Cardiac muscle cell (in vitro differentiated cells and primary cell): ENCODE data around the gene PITPNM1. TPM values are rescaled to one million over a fixed set of nuclear protein-coding genes. Genes with fewer than 3 reads are reported as not detected.
"Not testable (repeated sequence)": the region's sequence is repeated elsewhere in the genome, so short reads cannot be mapped to it uniquely, and the experiment has no call there.

ENCODE experiments used
- DNase-seq, 2 donors: peaks; one replicate each; pipeline versions ENCODE4 v3.0.0 to v3.0.0-alpha.2; 2010 to 2017; ENCODE audit warnings: low read depth in 1 of 2, low spot score in 1 of 2
- H3K27ac ChIP-seq: fragments of 200-600 bp; sonication (generic); 2 replicates; pipeline ENCODE4 v1.5.1; 2016
- H3K27me3 ChIP-seq: fragments of 200-600 bp; sonication (generic); 2 replicates; pipeline ENCODE4 v1.6.0; 2016; ENCODE audit warnings: control low read depth
- H3K36me3 ChIP-seq: fragments of 200-600 bp; sonication (generic); 2 replicates; pipeline ENCODE4 v1.5.1; 2016; ENCODE audit warnings: control low read depth
- H3K4me1 ChIP-seq: fragments of 200-600 bp; sonication (generic); 2 replicates; pipeline ENCODE4 v1.8.1; 2017; ENCODE audit warnings: low read depth, mild to moderate bottlenecking, mixed run types
- H3K4me3 ChIP-seq: fragments of 200-600 bp; sonication (generic); 2 replicates; pipeline ENCODE4 v1.5.1; 2016; ENCODE audit warnings: mild to moderate bottlenecking
- H3K9me3 ChIP-seq: fragments of 200-600 bp; sonication (generic); 2 replicates; pipeline ENCODE4 v1.5.1; 2017; ENCODE audit warnings: low read depth, mild to moderate bottlenecking, control low read depth
- CTCF ChIP-seq: IDR thresholded peaks from 2 replicates; pipeline ENCODE4 v1.5.1; 2012; ENCODE audit warnings: low read depth, mild to moderate bottlenecking, low read length
- polyA plus RNA-seq: library from polyadenylated mRNA; unstranded; fragments of >200 nt; fragmentation: Nextera tagmentation; extraction: Ambion mirVana; gene quantifications from 2 replicates; pipeline ENCODE4 v1.2.1, GENCODE V29; 2016
- total RNA-seq: library from RNA; depleted of rRNA; stranded (reverse); fragments of >200 nt; gene quantifications from 2 replicates; pipeline ENCODE4 v1.2.3, GENCODE V29; 2016

PITPNM1 gene
- total and polyA plus RNA-seq, 2 experiments from 2014 or later = 24.8 to 58.5 TPM

GRCh38 chr11:67482275-67482826 is 22.8 kb downstream of the PITPNM1 start:
- Histone ChIP-seq H3K9me3 (no peaks in the 10 kb centered on the region), H3K27ac (no peak overlapping the region), H3K27me3 (no peaks in the 10 kb centered on the region), H3K36me3 (no peaks in the 10 kb centered on the region), H3K4me3 (peak overlapping the region; percentile 37), H3K4me1 (no peaks in the 10 kb centered on the region)
- no peak for DNase-seq
- no peak for TF ChIP-seq CTCF

- H3K4me1 ChIP-seq, H3K4me3 ChIP-seq, H3K27ac ChIP-seq, H3K36me3 ChIP-seq, DNase-seq, H3K27me3 ChIP-seq, H3K9me3 ChIP-seq: not testable (repeated sequence)
Observed at GRCh38 chr11:67477344-67478050, 27.7 kb downstream of the PITPNM1 start.

GRCh38 chr11:67476692-67477091 is 28.5 kb downstream of the PITPNM1 start:
- not testable (repeated sequence) for H3K27ac ChIP-seq, H3K36me3 ChIP-seq, DNase-seq, H3K9me3 ChIP-seq, H3K27me3 ChIP-seq, H3K4me3 ChIP-seq, H3K4me1 ChIP-seq

DNA sequence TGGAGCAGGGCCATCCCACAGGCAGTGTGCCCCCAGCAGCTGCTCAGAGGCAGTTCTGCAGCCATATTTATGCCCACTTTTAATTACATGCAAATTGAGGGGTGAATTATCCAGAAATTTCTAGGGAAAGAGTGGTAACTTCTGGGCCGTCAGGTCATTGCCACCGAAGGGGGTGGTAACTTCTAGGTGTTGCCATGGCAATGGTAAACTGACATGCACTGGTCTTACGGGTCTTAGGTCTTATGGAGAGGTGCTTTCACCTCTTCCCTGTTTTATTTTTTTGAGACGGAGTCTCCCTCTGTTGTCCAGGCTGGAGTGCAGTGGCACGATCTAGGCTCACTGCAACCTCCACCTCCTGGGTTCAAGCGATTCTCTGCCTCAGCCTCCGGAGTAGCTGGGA is 32.3 kb downstream of the PITPNM1 start:
- TF ChIP-seq CTCF = no peak
- H3K4me1 ChIP-seq = peaks cover 4% of the 10 kb centered on the region
- DNase-seq = no peak

GRCh38 chr11:67470337-67471002 is 34.7 kb downstream of the PITPNM1 start:
- TF ChIP-seq CTCF = no peak
- DNase-seq = no peak

More for the DNA sequence above, 32.3 kb downstream of the PITPNM1 start:
- Histone ChIP-seq H3K4me3 (no peak overlapping the region), H3K27ac (no peak overlapping the region), H3K27me3 (no peaks in the 10 kb centered on the region), H3K36me3 (no peaks in the 10 kb centered on the region), H3K9me3 (no peaks in the 10 kb centered on the region)

DNA sequence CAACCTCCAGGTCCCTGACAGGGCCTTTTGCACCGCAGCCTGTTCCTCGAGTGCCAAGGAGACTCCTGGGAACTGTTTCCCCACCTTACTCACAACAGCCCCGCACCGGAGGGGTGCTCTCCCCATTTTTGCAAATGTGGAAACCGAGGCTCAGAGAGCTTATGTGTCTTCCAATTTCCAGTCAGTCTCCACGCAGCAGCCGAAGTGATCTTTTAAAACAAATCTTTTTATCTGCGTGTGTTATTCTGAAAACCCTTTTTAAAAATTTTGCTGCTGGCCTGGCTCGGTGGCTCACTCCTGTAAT is 35.7 kb downstream of the PITPNM1 start:
- H3K4me3 ChIP-seq = peak overlapping the region; percentile 86
- no peak for DNase-seq
- TF ChIP-seq CTCF = no peak
- H3K9me3 ChIP-seq = no peaks in the 10 kb centered on the region
- peak overlapping the region; percentile 59 for H3K27ac ChIP-seq
- H3K36me3 ChIP-seq = no peaks in the 10 kb centered on the region
- H3K27me3 ChIP-seq = no peaks in the 10 kb centered on the region
- peaks cover 4% of the 10 kb centered on the region for H3K4me1 ChIP-seq

More at GRCh38 chr11:67470337-67471002, 34.7 kb downstream of the PITPNM1 start:
- no peaks in the 10 kb centered on the region for H3K27me3 ChIP-seq
- H3K9me3 ChIP-seq = no peaks in the 10 kb centered on the region
- H3K27ac ChIP-seq = no peak overlapping the region
- H3K36me3 ChIP-seq = no peaks in the 10 kb centered on the region
- peaks cover 4% of the 10 kb centered on the region for H3K4me1 ChIP-seq
- H3K4me3 ChIP-seq = no peak overlapping the region
